Mesendoderm (in vitro differentiated cells): ENCODE data around the gene CASKIN1. TPM values are rescaled to one million over a fixed set of nuclear protein-coding genes. Genes with fewer than 3 reads are reported as not detected.
A peak's percentile ranks its signal among the peaks of the same experiment; 100 is the strongest.

Source experiments
- DNase-seq: peaks from one replicate; pipeline ENCODE4 v3.0.0; 2013
- H2AK5ac ChIP-seq: 2 replicates; pipeline ENCODE4 v1.6.1; 2013; ENCODE audit warnings: low read length, inconsistent platforms
- H2BK120ac ChIP-seq: 2 replicates; pipeline ENCODE4 v1.6.1; 2013; ENCODE audit warnings: low read depth, mild to moderate bottlenecking, low read length, moderate library complexity, mixed read lengths
- H2BK15ac ChIP-seq: replicated peaks from 2 replicates; pipeline ENCODE4 v1.6.1; 2013; ENCODE audit warnings: low read depth, mild to moderate bottlenecking, moderate library complexity
- H2BK5ac ChIP-seq: 2 replicates; pipeline ENCODE4 v1.6.1; 2013; ENCODE audit warnings: low read length, inconsistent platforms
- H3K18ac ChIP-seq: 2 replicates; pipeline ENCODE4 v1.6.1; 2013; ENCODE audit warnings: mild to moderate bottlenecking, low read length, mixed read lengths
- H3K23ac ChIP-seq: one replicate; pipeline ENCODE4 v1.6.1; 2013; ENCODE audit warnings: low read length
- H3K27ac ChIP-seq: 2 replicates; pipeline ENCODE4 v1.5.1; 2013; ENCODE audit warnings: low read depth, mild to moderate bottlenecking, inconsistent platforms, low read length, moderate library complexity
- H3K27me3 ChIP-seq: 2 replicates; pipeline ENCODE4 v1.6.1; 2013; ENCODE audit warnings: low read length, control low read depth, mild to moderate bottlenecking, inconsistent platforms; ENCODE audit not compliant: insufficient read depth, poor library complexity
- H3K36me3 ChIP-seq: 2 replicates; pipeline ENCODE4 v1.6.1; 2013; ENCODE audit warnings: low read length, inconsistent platforms; ENCODE audit not compliant: control insufficient read depth, insufficient read depth
- H3K4ac ChIP-seq: one replicate; pipeline ENCODE4 v1.6.1; 2013; ENCODE audit warnings: low read depth, mild to moderate bottlenecking, low read length, moderate library complexity
- H3K4me1 ChIP-seq: 2 replicates; pipeline ENCODE4 v1.6.1; 2013; ENCODE audit warnings: low read depth, low read length, inconsistent platforms; ENCODE audit not compliant: control insufficient read depth
- H3K4me2 ChIP-seq: 2 replicates; pipeline ENCODE4 v1.6.1; 2013; ENCODE audit warnings: low read length
- H3K4me3 ChIP-seq: 2 replicates; pipeline ENCODE4 v1.5.1; 2013; ENCODE audit warnings: mild to moderate bottlenecking, low read length
- H3K56ac ChIP-seq: one replicate; pipeline ENCODE4 v1.6.1; 2013; ENCODE audit warnings: low read length
- H3K79me1 ChIP-seq: 2 replicates; pipeline ENCODE4 v1.6.1; 2013; ENCODE audit warnings: low read length, inconsistent platforms
- H3K79me2 ChIP-seq: 2 replicates; pipeline ENCODE4 v1.6.1; 2013; ENCODE audit warnings: mild to moderate bottlenecking, low read length; ENCODE audit not compliant: control insufficient read depth, insufficient read depth
- H3K9ac ChIP-seq: 2 replicates; pipeline ENCODE4 v1.6.1; 2013; ENCODE audit warnings: low read length, inconsistent platforms
- H4K5ac ChIP-seq: one replicate; pipeline ENCODE4 v1.6.1; 2013; ENCODE audit warnings: low read length
- H4K8ac ChIP-seq: one replicate; pipeline ENCODE4 v1.6.1; 2013; ENCODE audit warnings: low read depth, mild to moderate bottlenecking, control low read depth, low read length, moderate library complexity
- WGBS: extraction: QIAGEN DNeasy Blood & Tissue Kit; methylation state at CpG from one replicate; pipeline ENCODE4 v1.1.7; 2013; ENCODE audit warnings: low lambda C conversion rate, missing lambda C conversion rate; ENCODE audit not compliant: insufficient coverage; ENCODE audit errors: extremely low coverage; 5-methylcytosine and 5-hydroxymethylcytosine counted together
- polyA plus RNA-seq, 2 experiments: library from polyadenylated mRNA; stranded (reverse); fragments of 200-250 nt; gene quantifications; one replicate each; pipeline ENCODE4 v1.2.3, GENCODE V29; 2013

CASKIN1 gene
- polyA plus RNA-seq (2013, experiment 1 of 2), result 0.24 TPM
- 1.1 TPM for polyA plus RNA-seq (2013, experiment 2 of 2)

- no peak within 1 kb of the TSS for H3K27ac ChIP-seq
- H2AK5ac ChIP-seq, result no peak within 1 kb of the TSS
- no peaks in the 10 kb centered on the region for H3K36me3 ChIP-seq
- no peak within 1 kb of the TSS for H3K18ac ChIP-seq
- no peak within 1 kb of the TSS for H2BK5ac ChIP-seq
- peaks cover 9% of the 10 kb centered on the region for H3K27me3 ChIP-seq
- no peaks in the 10 kb centered on the region for H3K79me2 ChIP-seq
- H3K4me1 ChIP-seq, result no peaks in the 10 kb centered on the region
- no peaks in the 10 kb centered on the region for H3K79me1 ChIP-seq
- H2BK120ac ChIP-seq, result no peak within 1 kb of the TSS
- H3K9ac ChIP-seq, result peak within 1 kb of the TSS; percentile 54
- H2BK15ac ChIP-seq, result no peak within 1 kb of the TSS
- H4K5ac ChIP-seq, result no peak within 1 kb of the TSS
- DNase-seq, result peak; percentile 26
- H3K23ac ChIP-seq, result no peak within 1 kb of the TSS
- peak within 1 kb of the TSS; percentile 49 for H3K56ac ChIP-seq
- H3K4me2 ChIP-seq, result peak within 1 kb of the TSS; percentile 38
- H3K4me3 ChIP-seq, result no peak within 1 kb of the TSS
- H4K8ac ChIP-seq, result no peak within 1 kb of the TSS
- H3K4ac ChIP-seq, result no peak within 1 kb of the TSS
- no CpG with 5 or more reads among the region's 129 CpGs for WGBS
Observed at GRCh38 chr16:2196162-2196980, at the start of gene CASKIN1. TSS of gene CASKIN1 (minus strand) at chr16:2196605. CDS start at chr16:2196432, 173 bp downstream.

- no peak overlapping the region for H2BK5ac ChIP-seq
- H3K18ac ChIP-seq, result no peak overlapping the region
- peaks cover 6% of the 10 kb centered on the region for H3K36me3 ChIP-seq
- H3K56ac ChIP-seq, result no peak overlapping the region
- peaks cover 5% of the 10 kb centered on the region for H3K79me2 ChIP-seq
- no peaks in the 10 kb centered on the region for H3K27me3 ChIP-seq
- no peak for DNase-seq
- no peak overlapping the region for H4K8ac ChIP-seq
- no peak overlapping the region for H4K5ac ChIP-seq
- H3K79me1 ChIP-seq, result peaks cover 4% of the 10 kb centered on the region
- no peak overlapping the region for H3K23ac ChIP-seq
- WGBS, result no CpG with 5 or more reads among the region's 30 CpGs
- H3K4me3 ChIP-seq, result no peak overlapping the region
- H3K4me2 ChIP-seq, result no peak overlapping the region
- no peak overlapping the region for H2AK5ac ChIP-seq
- H3K27ac ChIP-seq, result no peak overlapping the region
- H3K9ac ChIP-seq, result no peak overlapping the region
- H2BK15ac ChIP-seq, result no peak overlapping the region
- no peak overlapping the region for H3K4ac ChIP-seq
- H3K4me1 ChIP-seq, result no peaks in the 10 kb centered on the region
- no peak overlapping the region for H2BK120ac ChIP-seq
Observed at GRCh38 chr16:2244926-2245795, 48.8 kb upstream of the CASKIN1 start.

GRCh38 chr16:2244301-2244700 is 47.9 kb upstream of the CASKIN1 start:
- Histone ChIP-seq H2AK5ac (no peak overlapping the region), H3K4me3 (no peak overlapping the region), H3K27me3 (no peaks in the 10 kb centered on the region), H3K4me2 (no peak overlapping the region), H3K36me3 (peaks cover 6% of the 10 kb centered on the region), H3K79me1 (peaks cover 4% of the 10 kb centered on the region), H4K5ac (no peak overlapping the region), H2BK15ac (no peak overlapping the region), H3K27ac (no peak overlapping the region), H3K4ac (no peak overlapping the region), H4K8ac (no peak overlapping the region), H3K9ac (no peak overlapping the region), H3K18ac (no peak overlapping the region), H2BK120ac (no peak overlapping the region), H3K4me1 (no peaks in the 10 kb centered on the region), H3K56ac (no peak overlapping the region), H2BK5ac (no peak overlapping the region), H3K23ac (no peak overlapping the region), H3K79me2 (peaks cover 4% of the 10 kb centered on the region)
- DNase-seq, result peak; percentile 40
- no CpG with 5 or more reads among the region's 17 CpGs for WGBS

- H3K4me3 ChIP-seq, result no peak overlapping the region
- peaks cover 2% of the 10 kb centered on the region for H3K79me2 ChIP-seq
- peaks cover 6% of the 10 kb centered on the region for H3K36me3 ChIP-seq
- no peak overlapping the region for H3K4ac ChIP-seq
- no peak overlapping the region for H3K4me2 ChIP-seq
- no peak overlapping the region for H2AK5ac ChIP-seq
- H3K4me1 ChIP-seq, result no peaks in the 10 kb centered on the region
- no peak overlapping the region for H3K56ac ChIP-seq
- peaks cover 4% of the 10 kb centered on the region for H3K79me1 ChIP-seq
- no peak overlapping the region for H3K9ac ChIP-seq
- no peak overlapping the region for H4K5ac ChIP-seq
- no peak overlapping the region for H3K18ac ChIP-seq
- H2BK15ac ChIP-seq, result no peak overlapping the region
- no peak overlapping the region for H2BK120ac ChIP-seq
- H4K8ac ChIP-seq, result no peak overlapping the region
- no peak for DNase-seq
- no peak overlapping the region for H3K27ac ChIP-seq
- WGBS, result no CpG with 5 or more reads among the region's 11 CpGs
- H3K27me3 ChIP-seq, result no peaks in the 10 kb centered on the region
- no peak overlapping the region for H2BK5ac ChIP-seq
- no peak overlapping the region for H3K23ac ChIP-seq
Observed at GRCh38 chr16:2243781-2244180, 47.4 kb upstream of the CASKIN1 start.

- WGBS, result no CpG with 5 or more reads among the region's 19 CpGs
- H4K8ac ChIP-seq, result no peak overlapping the region
- H3K23ac ChIP-seq, result no peak overlapping the region
- no peaks in the 10 kb centered on the region for H3K27me3 ChIP-seq
- H3K36me3 ChIP-seq, result peaks cover 6% of the 10 kb centered on the region
- no peak overlapping the region for H3K9ac ChIP-seq
- H3K56ac ChIP-seq, result no peak overlapping the region
- no peak overlapping the region for H2BK5ac ChIP-seq
- no peaks in the 10 kb centered on the region for H3K79me2 ChIP-seq
- peaks cover 2% of the 10 kb centered on the region for H3K79me1 ChIP-seq
- H2BK15ac ChIP-seq, result no peak overlapping the region
- no peak overlapping the region for H3K4me3 ChIP-seq
- H3K18ac ChIP-seq, result no peak overlapping the region
- H3K4me2 ChIP-seq, result no peak overlapping the region
- H2BK120ac ChIP-seq, result no peak overlapping the region
- H4K5ac ChIP-seq, result no peak overlapping the region
- no peak overlapping the region for H2AK5ac ChIP-seq
- DNase-seq, result peak; percentile 55
- no peak overlapping the region for H3K4ac ChIP-seq
- no peak overlapping the region for H3K27ac ChIP-seq
- no peaks in the 10 kb centered on the region for H3K4me1 ChIP-seq
Observed at GRCh38 chr16:2243031-2243528, 46.7 kb upstream of the CASKIN1 start.
